Raji (cell line): ENCODE measurements around the gene GLI3.

Experiments
- POLR2A ChIP-seq: IDR thresholded peaks from 2 replicates; pipeline ENCODE4 v1.6.1; 2011; ENCODE audit warnings: low read depth, low read length, control low read depth; ENCODE audit not compliant: insufficient read depth

Gene GLI3

DNA sequence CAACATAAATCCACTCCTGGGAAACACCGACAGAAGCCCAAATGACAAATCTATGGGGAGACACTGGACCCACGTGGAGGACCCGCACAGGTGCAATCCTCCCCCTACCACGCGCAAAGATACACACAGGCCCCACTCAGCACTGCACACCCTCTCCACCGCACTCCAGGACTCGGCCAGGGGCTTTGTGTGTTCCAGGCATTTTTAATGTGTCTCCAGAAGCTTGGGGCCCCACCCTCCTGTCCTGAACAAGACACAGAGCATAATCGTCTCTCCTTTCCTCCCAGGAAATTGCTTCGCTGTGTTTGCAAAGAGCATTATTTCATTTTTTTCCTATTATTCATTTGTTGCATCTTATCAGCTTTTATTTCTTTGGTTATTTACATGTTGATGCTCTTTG is 82.8 kb downstream of the GLI3 start:
- no peak for TF ChIP-seq POLR2A

DNA sequence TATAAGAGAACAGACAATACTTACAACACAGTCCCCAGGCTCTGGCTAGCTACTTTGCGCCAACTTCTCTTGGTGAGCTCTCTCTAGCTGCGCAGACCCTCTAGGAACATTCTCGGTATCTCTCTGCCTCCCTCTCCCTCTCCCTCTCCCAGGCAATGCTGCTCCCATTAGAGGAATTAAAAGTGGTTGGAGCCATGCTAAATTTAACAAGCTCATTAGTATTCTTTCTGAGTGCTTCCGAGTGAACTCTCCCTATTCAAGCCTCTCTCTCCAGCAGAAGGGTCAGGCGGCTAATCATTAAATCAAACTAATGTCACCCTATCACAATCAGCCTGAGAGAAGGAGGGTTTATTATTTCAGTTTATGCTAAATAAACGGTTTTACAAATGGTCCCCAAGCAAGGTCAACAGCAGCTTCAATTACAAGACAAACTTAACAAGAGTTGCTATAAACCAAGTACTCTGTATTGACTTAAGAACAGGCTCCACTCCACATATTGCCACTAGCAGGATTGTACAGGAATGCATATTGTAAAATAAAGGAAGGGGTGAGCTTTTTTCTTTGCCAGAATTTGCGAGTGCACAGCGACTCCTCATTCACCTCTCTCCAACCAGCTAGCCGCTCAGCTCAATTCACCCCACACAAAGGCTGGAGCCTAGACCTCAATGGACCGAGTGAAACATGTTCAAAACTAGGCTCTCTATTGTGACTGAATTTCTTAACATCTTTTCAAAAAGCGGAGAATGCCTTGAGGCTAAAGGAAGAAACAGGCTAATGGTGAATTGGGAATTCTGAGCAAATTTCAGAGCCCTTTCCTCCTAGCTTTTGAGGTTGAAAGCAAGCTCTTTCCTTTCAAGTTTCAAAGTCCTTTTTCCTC is 84.4 kb downstream of the GLI3 start:
- TF ChIP-seq POLR2A, result no peak

DNA sequence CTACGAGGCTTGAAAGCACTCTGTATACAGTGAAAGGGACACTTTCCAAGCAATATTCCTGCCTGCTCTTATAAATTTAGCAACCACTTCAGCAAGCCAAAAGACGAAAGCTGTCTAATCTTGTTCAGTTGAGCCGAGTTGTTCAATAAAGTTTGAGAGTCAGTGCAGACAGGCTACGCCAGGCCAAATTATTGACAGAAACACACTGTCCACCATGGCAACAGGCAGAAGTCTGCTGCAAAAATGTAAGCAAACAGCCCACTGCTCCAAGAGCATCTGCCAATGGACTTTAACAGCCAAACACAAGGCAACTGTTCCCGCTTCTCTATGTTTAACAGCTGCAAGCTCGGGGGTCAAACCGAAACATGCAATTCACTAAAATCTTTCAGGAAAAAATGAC is 85.7 kb downstream of the GLI3 start:
- TF ChIP-seq POLR2A, result no peak

DNA sequence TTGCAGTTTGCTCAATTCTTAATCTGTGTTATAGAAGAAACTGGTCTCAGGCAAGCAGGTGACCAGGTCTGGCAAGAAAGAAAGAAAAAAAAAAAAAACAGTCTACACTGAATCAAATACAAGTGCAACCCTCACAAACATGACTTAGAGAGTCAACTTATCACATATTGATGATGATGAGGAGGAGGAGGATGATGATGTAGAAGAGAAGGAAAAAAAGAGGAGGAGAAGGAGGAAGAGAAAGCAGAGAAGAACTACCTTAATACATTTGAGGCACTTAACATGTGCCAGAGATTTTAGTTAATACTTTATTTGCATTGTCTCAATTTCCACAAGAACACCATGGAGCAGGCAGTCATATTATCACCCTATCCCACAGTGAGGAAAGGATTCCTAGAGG is 91.5 kb downstream of the GLI3 start:
- no peak for TF ChIP-seq POLR2A

DNA sequence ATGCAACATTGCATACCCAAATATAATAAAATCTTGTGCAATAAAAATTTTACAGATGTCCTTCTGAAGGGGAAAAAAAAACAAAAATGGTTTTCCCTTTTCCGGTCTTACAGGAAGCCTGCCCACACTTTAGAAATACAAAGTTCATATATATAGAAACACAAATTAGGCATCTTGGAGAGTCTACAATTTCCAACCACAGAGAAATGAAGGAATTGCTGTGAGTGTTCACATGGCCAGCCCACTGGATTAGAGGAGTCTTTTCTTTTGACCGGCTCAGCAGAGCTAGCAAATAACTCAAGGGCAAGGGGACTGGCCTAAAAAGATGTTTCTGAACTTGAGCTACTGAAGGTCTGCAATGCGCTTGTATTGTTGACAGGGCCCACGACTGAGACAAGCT is 92.4 kb downstream of the GLI3 start:
- no peak for TF ChIP-seq POLR2A

DNA sequence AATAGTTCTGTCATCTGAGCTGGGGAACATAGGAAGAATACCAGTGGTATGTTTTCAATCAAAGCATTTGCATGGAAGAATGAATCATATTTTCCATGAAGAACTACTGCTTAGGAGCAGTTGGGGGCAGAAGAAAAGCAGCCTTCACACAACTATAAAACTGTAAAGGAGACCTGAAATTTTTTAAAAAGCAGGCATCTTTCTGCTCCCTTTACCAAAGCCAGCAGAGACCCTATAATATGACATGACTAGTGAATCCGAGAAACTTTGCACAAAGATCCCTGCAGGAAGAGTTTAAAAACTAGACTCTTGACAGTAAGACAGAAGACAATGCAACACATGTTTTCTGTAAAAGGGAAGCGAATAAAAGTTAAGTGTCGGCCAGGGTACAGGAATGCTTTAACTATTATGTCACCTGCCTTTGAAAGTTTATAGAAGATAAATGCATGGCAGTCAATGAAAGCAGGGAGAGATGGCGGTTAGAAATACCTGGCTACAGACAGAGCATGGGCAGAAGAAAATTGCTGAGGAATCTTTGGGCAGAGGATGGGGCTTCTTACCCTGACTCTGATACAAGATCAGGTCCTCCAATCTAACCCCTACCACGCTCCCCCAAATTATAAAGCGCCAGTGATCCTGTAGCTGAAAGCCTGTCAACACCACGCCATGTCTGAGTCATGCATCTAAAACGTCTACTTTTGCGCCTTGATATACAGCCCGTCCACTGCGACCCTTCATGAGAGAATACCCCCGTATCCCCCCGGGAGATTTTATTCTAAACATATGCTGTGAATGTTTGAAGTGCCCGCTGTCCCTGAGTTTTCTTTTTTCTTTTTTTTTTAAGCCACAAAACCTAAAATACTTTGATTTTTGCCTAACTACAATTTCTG is 93.1 kb downstream of the GLI3 start:
- no peak for TF ChIP-seq POLR2A

DNA sequence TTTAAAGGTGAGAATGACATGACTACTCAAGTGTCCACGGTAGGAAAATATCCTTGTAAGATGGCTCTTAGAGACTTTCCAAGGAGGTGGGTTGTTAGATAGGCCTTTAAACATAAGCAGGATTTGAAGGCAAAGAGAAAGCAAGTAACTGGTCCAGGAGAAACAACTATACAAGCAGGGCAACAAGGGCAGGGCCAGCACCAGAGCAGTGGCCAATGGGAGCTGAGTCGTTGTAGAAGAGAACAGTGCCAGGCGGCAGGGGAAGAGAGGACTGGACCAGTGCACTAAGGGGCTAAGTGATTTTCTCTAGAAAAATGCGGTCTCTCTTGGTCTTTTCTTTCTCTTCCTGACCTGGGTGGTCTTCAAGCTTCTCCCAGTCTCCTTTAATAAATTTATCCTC is 94.9 kb downstream of the GLI3 start:
- no peak for TF ChIP-seq POLR2A

DNA sequence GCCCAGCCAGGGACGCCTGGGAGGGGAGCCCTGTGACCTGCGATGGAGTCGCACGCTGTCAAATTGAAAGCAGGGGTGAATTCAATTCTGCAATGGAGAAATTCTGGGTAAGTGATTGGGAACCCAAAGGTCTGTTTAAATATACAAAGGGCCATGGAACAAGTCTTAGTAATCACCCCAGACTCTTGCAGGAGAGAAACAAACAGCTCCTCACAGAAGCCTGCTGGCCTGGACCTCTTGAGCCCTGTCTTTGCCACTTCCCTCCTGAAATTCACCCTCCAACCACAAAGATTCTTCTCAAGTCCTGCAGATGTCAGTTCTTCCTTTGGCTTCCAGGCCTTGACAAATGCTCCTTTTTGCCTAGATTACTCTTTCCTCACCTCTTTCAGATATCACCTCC is 97.3 kb downstream of the GLI3 start:
- TF ChIP-seq POLR2A, result no peak

DNA sequence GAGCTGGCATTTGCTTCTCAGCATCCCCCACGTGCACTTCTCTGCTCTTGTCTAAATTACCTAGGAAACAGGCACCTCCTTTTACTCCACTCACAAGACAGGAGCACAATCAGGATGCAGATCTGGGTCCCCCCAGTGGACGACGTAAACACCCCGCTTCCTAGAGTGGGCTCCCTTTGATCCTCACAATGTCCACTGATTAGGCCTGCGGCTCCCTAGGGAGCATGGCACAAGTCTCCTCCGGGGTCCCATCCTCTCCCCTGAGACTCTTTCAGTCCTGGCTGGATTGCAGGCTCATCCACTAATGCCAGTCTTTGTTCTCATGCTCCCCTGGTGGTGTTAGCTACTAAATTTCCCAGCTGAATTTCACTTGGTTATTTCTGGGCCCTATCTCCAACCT is 98.3 kb downstream of the GLI3 start:
- TF ChIP-seq POLR2A, result no peak

DNA sequence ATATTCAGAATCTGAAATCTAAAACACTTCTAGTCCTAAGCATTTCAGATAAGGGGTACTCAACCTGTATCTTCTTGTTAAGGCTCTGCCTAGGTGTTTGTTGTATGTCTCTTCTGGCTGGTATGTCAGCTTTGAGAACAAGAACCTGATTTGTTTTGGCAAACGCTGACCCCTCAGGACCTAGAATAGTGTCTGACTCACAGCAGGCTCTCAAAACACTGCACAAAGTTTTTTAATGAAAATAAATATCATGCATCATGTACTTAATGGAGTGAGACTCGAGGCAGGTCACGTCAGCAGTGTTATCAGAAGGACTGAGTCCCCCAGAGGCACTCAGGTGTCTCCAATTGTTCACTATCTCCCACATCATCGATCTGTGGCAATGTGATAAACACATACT is 99.1 kb downstream of the GLI3 start:
- no peak for TF ChIP-seq POLR2A

DNA sequence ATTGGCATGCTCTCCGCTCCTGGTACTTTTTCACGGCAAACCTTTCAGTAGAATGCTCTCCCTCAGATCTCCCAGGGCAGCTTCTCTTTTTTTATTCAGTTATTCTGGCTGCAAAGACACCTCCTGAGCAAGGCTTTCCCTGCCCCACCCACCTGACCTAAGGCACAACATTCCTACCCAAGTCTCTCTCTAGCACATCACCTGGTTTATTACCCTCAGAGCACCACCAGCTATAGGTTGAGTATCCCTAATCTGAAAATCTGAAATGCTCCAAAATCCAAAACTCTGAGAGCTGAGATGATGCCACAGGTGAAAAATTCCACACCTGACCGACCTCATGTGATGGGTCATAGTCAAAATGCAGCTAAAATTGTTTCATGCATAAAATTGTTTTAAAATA is 99.6 kb downstream of the GLI3 start:
- no peak for TF ChIP-seq POLR2A

DNA sequence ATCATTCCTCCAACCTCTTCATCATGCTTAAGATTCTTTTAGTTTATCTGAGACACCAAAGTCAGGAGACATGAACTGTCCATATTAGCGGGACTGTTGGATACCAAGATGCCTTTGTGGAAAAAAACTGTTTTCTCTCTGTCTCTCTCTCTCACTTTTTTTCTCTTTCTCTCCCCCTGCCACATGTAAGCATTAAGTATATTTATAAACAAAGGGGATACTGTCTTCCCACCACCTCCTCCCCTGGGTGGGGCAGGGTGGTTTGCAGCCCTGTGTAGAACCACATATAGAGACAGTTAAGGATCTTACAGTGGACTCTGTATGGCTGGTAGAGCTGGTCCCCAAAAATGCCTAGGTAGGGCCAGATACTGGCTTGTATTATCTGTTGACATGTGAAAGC is 101.3 kb downstream of the GLI3 start:
- no peak for TF ChIP-seq POLR2A

DNA sequence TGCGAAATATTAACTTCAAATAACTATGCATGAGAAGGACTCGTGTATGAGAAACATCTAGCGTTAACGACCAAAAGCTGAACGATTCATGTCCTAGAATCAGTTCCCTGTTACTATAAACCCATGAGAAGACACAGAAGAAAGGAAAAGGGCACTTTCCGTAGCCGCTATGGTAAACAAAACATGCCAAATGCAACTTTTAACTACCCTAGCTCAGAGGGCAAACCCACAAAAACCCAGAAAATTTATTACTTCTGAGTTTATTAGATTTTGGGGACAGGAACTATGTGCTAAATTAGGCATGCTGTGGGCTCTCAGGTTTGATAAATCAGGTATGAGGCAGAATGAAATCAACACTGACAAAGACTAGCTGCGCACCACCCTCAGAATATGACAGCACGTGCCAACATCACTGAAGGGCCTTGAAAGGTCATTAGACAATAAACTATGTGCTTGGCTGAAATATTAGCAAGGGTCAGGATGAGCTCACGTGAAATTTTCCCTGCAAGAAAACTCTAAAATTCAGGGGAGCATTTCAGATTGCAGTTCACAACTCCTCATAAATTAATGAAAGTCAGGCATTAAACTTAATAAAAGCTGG is 102.6 kb downstream of the GLI3 start:
- TF ChIP-seq POLR2A, result no peak

DNA sequence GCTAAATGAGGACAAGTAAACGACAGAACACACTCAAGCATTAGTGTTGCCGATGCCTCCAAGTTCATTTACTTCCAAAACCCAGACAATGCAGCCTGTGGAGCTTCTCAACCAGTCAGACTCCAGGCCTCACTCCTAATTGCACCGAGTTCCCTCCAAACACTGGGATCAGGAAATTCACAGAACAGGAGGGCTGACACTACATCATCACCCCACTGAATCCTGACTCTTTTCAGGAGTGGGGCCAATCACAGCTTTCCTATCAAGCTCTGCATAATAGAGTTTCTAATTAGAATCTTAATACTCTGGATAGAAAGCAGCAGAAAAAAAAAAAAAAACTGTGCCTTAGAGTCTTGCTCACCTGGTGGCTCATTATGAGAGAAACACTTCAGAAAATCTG is 103.7 kb downstream of the GLI3 start:
- no peak for TF ChIP-seq POLR2A

DNA sequence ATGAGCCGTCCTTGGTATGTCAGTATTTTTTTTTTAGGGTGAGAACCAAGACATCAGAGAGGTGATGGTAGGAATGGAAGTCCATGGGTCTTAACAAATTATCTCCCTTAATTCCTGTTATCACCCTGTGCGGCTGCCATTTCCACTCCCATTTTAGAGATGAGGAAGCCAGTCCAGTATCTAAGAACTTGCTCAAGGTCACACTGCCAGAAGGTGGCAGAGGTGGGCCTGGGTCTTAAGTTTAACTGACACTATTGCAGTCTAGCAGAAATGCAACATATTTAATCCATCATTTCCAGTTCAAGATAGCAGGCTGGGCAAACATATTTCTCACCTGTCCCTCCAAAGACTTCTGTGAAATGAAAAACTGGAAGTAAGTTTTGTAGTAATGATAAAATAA is 108.3 kb downstream of the GLI3 start:
- no peak for TF ChIP-seq POLR2A

DNA sequence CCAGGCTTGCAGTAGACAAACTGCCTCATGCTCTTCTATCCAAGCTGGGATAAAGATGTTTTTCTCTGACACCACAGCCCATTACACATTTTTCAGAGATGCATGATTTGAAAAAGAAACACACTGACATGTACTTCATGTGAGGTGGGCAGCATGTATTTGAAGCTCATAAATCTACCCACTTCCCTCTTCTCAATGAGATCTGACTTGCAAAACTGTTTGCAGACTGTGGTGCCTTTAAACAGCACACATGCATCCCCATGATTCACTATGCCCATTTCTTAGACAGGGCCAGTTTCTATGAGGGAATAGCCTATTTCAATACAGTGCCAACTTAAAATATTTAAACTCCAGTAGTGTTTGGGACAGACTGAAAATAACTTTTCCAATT is 109.8 kb downstream of the GLI3 start:
- no peak for TF ChIP-seq POLR2A
